Measurements from ENCODE around the gene PFAS. TPM values are rescaled to one million over a fixed set of nuclear protein-coding genes. Genes with fewer than 3 reads are reported as not detected.
"Not testable (repeated sequence)": the region's sequence is repeated elsewhere in the genome, so short reads cannot be mapped to it uniquely, and the experiment has no call there.

PFAS gene, protein sequence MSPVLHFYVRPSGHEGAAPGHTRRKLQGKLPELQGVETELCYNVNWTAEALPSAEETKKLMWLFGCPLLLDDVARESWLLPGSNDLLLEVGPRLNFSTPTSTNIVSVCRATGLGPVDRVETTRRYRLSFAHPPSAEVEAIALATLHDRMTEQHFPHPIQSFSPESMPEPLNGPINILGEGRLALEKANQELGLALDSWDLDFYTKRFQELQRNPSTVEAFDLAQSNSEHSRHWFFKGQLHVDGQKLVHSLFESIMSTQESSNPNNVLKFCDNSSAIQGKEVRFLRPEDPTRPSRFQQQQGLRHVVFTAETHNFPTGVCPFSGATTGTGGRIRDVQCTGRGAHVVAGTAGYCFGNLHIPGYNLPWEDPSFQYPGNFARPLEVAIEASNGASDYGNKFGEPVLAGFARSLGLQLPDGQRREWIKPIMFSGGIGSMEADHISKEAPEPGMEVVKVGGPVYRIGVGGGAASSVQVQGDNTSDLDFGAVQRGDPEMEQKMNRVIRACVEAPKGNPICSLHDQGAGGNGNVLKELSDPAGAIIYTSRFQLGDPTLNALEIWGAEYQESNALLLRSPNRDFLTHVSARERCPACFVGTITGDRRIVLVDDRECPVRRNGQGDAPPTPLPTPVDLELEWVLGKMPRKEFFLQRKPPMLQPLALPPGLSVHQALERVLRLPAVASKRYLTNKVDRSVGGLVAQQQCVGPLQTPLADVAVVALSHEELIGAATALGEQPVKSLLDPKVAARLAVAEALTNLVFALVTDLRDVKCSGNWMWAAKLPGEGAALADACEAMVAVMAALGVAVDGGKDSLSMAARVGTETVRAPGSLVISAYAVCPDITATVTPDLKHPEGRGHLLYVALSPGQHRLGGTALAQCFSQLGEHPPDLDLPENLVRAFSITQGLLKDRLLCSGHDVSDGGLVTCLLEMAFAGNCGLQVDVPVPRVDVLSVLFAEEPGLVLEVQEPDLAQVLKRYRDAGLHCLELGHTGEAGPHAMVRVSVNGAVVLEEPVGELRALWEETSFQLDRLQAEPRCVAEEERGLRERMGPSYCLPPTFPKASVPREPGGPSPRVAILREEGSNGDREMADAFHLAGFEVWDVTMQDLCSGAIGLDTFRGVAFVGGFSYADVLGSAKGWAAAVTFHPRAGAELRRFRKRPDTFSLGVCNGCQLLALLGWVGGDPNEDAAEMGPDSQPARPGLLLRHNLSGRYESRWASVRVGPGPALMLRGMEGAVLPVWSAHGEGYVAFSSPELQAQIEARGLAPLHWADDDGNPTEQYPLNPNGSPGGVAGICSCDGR (N-terminal part only)
- total RNA-seq: 100 to 1,000 TPM in 1 of 2 donors, 10 to 100 TPM in 1; 47.0 to 147 TPM

DNA sequence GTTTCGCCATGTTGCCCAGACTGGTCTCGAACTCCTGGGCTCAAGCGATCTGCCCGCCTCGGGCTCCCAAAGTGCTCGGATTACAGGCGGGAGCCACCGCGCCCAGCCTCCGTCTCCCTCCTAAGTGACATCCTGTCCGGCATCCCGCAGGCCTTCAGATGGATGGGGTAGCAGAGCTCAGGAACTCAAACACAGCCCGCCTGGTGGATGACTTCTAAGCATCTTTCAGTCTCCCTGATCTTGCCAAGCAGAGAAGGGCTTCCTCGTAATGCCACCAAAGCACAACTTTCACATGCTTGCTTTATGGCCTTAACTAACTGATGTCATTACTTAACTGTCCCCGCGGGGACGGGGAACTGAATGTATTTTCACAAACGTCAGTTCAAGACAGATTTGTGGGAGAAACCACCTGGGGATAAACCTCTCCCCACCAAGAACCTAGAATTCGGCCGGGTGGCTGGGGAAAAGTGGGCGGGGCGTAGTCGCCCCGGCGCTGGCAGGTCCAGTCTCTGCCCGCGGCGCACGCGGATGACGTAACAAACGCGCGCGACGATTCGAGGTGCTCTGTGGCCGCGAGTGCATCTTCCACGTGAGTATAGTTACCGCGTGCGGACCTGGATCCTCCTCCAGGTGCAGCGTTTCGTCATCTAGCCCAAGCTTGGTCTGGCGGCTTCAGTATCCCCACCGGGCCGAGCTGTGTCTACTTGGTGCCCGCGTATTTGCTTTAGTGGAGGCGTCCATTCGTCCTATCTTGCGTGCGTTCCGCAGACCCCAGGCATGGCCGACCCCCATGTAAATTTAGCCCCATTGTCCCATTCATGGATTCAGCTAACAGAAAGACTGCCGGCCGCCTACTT lies at the start of gene PFAS:
TSS of gene PFAS (plus strand) at position 539 of the 857 bp plus-strand sequence. CDS start 4,649 bp downstream, outside the sequence.
- ATAC-seq (peak; percentile 67 to 70), DNase-seq (ENCODE audit: low spot score in 2 of 2) (peak; percentile 97)
- H3K9me3 Mint-ChIP-seq: no peaks in the 10 kb centered on the region
- peak within 1 kb of the TSS; percentile 98 to 99 for H3K27ac Mint-ChIP-seq
- H3K36me3 Mint-ChIP-seq: peaks cover 33 to 35% of the 10 kb centered on the region in 2 donors

DNA sequence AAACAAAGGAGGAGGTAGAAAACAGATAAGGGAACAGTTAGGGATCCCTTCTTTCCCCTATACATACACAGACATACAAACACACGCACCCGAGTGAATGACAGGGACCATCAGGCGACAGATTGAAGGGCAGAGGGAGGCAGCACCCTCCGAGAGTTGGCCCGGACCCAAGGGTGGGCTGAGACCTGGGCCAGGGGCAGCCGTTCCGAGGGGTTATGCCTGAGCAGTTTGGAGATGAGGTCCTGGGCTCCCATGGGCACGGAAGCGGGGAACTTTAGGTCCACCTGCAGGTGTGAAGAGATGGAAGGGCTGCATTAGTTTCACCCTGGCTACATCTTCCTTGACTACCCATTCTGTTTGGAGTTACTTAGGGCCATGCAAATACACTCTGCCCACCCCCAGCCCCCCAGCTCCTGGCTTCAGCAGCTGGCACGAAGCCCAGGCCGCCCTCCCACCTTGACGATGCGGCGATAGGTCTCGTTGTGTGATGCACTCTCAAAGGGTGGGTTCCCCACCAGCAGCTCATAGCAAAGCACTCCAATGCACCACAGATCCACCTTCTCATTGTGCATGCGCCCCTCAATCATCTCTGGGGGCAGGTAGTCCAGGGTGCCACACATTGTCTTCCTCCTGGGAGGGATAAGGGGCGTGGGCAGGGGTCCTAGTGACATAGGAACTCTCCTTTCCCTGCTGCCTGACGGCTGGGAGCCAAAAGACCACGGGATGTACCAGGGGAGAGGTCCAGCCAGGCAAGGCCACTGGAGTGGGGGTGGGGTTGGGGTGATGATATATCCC lies 44.1 kb upstream of the PFAS start:
- Mint-ChIP-seq H3K9me3 (no peaks in the 10 kb centered on the region), H3K36me3 (peaks cover 43 to 54% of the 10 kb centered on the region in 2 donors), H3K27ac (peak overlapping the region in 1 of 2 donors; percentile 68)
- ATAC-seq: no peak
- DNase-seq (ENCODE audit: low spot score in 2 of 2): no peak

DNA sequence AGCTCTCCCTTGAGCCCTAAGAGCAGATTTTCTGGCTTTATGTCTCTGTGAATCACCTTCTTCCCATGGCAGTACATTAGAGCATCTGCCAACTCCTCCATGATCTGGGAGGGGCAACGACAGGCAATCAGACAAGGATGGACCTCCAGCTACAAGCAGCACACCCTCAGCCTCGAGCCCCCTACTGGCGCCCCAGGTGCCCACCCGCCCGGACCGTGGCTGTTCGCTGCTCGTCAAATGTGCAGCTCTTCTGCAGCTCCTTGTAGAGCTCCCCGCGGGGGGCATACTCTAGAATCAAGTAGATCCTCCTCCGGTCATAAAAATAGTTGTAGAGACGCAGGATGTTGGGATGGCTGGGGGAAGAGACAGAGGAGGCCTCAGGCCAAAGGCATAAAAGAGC lies 42.6 kb upstream of the PFAS start:
- H3K27ac Mint-ChIP-seq: peak overlapping the region in 1 of 2 donors; percentile 55
- peaks cover 48 to 59% of the 10 kb centered on the region in 2 donors for H3K36me3 Mint-ChIP-seq

DNA sequence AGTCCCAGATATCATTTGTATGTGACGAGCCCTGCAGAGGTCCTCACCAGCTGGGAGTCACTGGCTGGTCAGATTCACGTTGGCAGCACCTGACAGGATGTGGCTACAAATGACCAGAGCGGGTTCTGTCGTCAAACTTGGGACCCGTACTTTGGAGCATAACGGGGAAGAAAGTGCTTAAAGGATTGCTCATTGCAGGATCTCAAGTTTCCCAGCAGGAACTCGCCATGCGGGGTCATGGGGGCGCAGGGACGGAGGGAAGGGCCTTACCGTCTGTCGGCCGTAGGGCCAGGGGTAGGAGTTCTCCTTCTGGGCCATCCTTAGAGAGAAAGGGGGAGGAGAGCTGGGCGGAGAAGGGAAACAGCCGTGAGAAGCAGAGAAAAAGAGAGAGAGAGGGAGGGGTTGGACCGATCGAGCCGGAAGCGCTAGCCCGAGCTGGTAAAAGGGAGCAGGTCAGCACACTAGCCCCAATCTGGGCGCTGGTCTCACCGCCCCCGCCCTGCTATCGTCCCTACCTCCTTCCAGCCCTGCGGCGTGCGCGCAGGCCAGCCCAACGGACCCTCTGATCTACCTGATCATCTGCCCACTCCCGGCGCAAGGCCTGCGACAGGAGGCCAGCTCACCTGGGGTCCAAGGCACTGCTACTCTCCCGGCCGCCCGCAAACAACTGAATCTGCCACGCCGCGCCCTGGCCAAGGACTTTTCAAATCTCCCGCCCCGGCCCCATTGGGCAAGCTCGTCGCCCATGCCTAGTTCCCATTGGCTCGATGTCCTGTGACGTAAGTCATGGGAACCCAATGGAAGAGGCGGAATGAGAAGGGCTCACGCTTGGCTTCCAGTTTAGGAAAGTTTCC lies 39.0 kb upstream of the PFAS start, which contains the start of gene AURKB:
TSS of gene AURKB (minus strand) at position 669 of the 854 bp plus-strand sequence. CDS start at position 318, 351 bp downstream.
- Mint-ChIP-seq H3K27ac (peak within 1 kb of the TSS; percentile 97 to 98), H3K9me3 (no peaks in the 10 kb centered on the region), H3K36me3 (peaks cover 37 to 39% of the 10 kb centered on the region in 2 donors)
- DNase-seq (ENCODE audit: low spot score in 2 of 2) (peak; percentile 91 to 94), ATAC-seq (peak; percentile 97 to 98)

More for the DNA sequence above, 42.6 kb upstream of the PFAS start:
- ATAC-seq (no peak), DNase-seq (ENCODE audit: low spot score in 2 of 2) (no peak)
- no peaks in the 10 kb centered on the region for H3K9me3 Mint-ChIP-seq

DNA sequence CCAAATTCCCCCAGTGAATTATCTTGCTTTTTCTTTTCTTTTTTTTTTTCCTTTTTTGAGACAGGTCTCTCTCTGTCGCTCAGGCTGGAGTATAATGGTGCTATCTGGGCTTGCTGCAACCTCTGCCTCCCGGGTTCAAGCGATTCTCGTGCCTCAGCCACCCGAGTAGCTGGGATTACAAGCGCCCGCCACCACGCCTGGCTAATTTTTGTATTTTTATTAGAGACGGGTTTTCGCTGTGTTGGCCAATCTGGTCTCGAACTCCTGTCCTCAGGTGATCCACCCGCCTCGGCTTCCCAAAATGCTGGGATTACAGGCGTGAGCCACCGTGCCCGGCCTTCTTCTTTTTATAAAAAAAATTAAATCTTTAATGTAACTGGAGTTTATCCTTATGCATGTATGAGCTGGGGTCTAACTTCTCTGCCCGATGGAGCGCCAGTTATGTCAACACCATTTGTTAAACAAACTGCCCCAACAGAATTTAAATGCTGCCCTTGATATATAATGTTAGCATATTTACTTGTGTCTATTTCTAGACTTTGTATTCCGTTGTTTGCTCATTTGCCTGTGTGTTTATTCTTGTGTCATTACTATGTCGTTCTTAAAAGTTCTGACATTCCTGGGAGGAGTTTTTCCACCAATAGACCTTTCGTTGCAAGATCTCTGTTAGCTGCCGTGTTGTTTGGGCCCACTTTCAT lies 38.2 kb upstream of the PFAS start:
- peak overlapping the region; percentile 97 to 98 for H3K27ac Mint-ChIP-seq
- H3K36me3 Mint-ChIP-seq: peaks cover 34 to 36% of the 10 kb centered on the region in 2 donors
- no peak for DNase-seq (ENCODE audit: low spot score in 2 of 2)
- no peaks in the 10 kb centered on the region for H3K9me3 Mint-ChIP-seq
- no peak for ATAC-seq

DNA sequence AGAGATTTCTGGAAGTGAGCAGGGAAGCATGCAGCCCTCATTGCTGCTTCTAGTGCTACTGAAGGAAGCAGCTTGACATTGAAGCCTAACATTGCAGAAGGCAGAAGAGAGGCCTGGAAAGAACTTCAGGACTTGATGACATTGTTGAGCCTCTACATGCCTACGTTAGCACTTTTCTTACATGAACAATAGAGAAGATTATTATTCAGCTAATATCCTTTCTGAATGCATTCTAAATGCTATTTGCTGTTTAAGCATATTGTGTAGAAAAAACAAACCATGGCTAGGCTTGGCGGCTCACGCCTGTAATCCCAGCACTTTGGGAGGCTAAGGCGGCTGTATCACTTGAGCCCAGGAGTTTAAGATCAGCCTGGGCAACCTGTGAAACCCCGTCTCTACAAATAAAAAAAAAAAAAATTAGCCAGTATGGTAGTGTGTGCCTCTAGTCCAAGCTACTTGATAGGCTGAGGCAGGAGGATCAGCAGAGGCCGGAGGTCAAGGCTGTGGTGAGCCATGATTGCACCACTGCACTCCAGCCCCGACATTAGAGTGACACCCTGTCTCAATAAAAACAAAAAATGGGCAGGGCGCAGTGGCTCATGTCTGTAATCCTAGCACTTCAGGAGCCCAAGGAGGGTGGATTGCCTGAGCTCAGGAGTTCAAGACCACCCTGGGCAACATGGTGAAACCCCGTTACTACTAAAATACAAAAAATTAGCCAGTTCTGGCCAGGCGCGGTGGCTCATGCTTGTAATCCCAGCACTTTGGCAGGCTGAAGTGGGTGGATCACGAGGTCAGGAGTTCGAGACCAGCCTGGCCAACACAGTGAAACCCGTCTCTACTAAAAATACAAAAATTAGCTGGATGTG lies 36.5 kb upstream of the PFAS start:
- ATAC-seq: no peak
- no peak for DNase-seq (ENCODE audit: low spot score in 2 of 2)
- H3K36me3 Mint-ChIP-seq: peaks cover 20 to 22% of the 10 kb centered on the region in 2 donors
- H3K9me3 Mint-ChIP-seq: no peaks in the 10 kb centered on the region
- H3K27ac Mint-ChIP-seq: no peak overlapping the region

DNA sequence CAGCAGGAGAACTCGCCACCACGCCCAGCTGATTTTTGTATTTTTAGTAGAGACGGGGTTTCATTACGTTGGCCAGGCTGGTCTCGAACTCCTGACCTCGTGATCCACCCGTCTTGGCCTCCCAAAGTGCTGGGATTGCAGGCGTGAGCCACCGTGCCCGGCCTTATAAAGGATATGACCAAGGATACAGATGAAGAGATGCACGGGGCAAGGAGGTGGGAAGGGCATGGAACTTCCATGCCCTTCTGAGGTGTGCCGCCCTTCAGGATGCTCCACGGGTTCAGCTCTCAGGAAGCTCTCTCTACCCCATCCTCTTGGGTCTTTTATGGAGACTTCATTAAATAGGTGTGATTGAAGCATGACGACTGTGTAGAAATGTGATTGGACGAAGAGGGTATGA lies 35.1 kb upstream of the PFAS start:
- H3K36me3 Mint-ChIP-seq: peaks cover 16 to 17% of the 10 kb centered on the region in 2 donors
- not testable (repeated sequence) for DNase-seq (ENCODE audit: low spot score in 2 of 2); H3K27ac Mint-ChIP-seq; ATAC-seq; H3K9me3 Mint-ChIP-seq

DNA sequence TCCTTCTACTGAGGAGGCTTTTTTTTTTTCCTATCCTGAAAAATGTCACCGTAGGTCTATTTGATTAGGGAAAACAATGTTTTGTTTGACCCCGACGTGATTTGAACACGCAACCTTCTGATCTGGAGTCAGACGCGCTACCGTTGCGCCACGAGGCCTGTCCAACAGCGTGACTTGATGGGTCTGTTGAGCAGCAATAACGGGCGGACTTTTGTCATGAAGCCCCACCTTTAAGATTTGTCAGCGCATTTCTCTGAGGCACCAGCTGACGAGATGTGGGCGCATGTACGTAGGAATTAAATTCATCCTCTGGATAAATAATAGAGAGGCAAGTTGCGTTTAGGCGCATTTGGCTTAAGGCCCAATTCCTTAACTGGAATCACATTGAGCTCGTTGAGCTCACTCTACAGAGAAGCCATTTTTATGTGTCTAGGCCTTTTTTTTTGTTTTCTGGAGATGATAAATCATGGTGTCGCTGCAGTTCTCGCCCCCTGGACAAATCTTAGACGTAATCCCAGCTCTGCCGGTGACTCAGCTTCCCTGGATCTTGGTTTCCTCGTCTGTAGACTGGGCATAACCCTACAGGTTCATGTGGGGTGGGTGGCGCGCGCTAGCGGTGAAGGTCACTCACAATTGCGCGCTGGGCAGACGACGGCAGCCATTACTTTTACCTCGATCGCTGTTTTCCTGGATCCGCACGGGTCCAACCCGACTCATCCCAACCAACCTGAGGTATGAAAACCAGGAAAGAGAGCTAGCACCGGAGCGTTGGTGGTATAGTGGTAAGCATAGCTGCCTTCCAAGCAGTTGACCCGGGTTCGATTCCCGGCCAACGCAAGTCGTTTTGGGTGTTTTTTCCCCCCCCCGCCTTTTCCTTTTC lies 28.1 kb upstream of the PFAS start:
- H3K36me3 Mint-ChIP-seq: peaks cover 0 to 23% of the 10 kb centered on the region in 2 donors

DNA sequence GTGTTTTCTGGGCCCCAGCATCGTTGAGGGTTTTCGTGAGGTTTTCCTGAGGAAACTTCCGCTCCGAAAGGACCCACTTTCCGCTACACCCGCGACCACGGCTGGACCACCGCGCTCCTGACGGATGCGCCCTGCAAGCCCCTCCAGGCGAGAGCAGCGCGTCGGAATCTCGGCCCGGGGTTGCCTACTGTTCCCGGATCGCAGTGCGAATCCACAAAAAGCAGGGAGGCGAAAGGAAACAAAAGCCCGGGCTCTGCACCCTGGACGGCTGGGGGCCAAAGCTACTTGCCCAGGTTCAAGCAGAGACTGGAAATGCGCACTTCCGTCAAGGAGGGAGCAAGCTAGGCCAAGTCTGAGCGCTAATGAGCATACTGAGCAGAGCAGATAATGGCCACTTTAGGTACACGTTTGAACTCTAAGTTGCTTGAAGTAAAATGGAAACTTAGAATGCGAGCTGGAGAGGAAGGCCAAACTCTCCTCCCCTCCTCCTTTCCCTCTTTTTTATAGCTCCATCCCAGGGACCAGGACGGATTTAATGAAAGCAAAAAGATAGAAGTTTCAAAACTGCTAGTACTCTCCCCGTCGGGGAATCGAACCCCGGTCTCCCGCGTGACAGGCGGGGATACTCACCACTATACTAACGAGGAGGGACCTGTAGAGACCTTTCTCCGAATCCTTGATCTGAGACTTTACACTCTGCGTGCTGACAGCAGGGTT lies 27.3 kb upstream of the PFAS start:
- DNase-seq (ENCODE audit: low spot score in 2 of 2) (peak; percentile 73 to 95), ATAC-seq (peak; percentile 59 to 65)
- Mint-ChIP-seq H3K36me3 (peaks cover 1 to 28% of the 10 kb centered on the region in 2 donors), H3K27ac (peak overlapping the region; percentile 98 to 100), H3K9me3 (no peaks in the 10 kb centered on the region)

More for the DNA sequence above, 28.1 kb upstream of the PFAS start:
- H3K27ac Mint-ChIP-seq: peak overlapping the region; percentile 98 to 100
- DNase-seq (ENCODE audit: low spot score in 2 of 2): peak; percentile 92
- H3K9me3 Mint-ChIP-seq: no peaks in the 10 kb centered on the region
- ATAC-seq: peak; percentile 23 to 41

DNA sequence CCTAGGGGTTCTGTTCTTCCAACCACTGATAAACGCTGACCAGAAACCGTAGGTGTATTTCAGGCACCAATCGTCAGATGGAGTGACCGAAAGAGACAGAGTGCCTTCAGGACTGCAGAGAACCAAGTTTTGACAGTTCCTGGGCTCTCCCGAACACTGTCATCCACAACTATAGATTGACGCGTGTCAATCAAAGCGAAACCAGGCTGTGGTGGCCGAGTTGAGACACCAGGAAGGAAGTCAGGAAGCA lies 26.8 kb upstream of the PFAS start:
- no peaks in the 10 kb centered on the region for H3K9me3 Mint-ChIP-seq
- DNase-seq (ENCODE audit: low spot score in 2 of 2): no peak
- peak; percentile 53 to 55 for ATAC-seq
- H3K27ac Mint-ChIP-seq: peak overlapping the region; percentile 98 to 100
- peaks cover 6 to 33% of the 10 kb centered on the region in 2 donors for H3K36me3 Mint-ChIP-seq

DNA sequence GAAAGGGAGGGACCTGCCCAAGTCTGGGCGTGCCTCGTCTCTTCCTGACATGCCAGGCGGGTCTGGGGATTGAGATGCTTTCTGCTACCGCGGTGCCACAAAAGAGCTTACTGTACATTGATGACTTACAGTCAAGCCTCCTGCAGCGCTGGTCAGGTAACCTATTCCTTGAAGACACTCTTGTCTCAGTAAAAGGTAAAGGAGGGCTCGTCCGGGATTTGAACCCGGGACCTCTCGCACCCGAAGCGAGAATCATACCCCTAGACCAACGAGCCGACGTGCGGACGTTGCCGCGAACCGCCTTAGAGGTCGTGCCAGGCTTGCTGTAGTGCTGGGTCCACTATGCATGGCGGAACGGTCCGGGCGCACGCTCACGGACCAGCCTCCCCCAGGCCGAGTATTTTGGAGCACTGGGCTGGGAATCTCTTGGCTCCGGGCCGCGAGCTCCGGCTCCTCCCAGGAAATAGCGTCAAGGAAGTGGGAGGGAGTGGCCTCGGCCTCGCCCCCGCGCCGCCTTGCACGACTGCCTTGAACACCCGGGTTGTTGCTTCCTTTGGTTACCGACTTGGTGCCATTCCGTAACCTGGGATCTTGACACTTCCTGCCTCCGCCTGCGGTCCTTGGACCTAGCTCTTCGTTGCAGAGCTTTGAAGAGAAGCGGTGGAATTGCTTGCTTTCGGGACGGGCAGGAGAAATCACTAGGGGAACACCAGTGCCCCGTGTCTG lies 26.3 kb upstream of the PFAS start:
- DNase-seq (ENCODE audit: low spot score in 2 of 2) (peak; percentile 88 to 93), ATAC-seq (peak; percentile 47 to 54)
- no peaks in the 10 kb centered on the region for H3K9me3 Mint-ChIP-seq
- peak overlapping the region; percentile 98 to 100 for H3K27ac Mint-ChIP-seq
- peaks cover 11 to 33% of the 10 kb centered on the region in 2 donors for H3K36me3 Mint-ChIP-seq

Measured in activated naive CD4-positive, alpha-beta T cell treated with anti-CD3 and anti-CD28 coated beads, Interleukin-2, amount 50 U/mL, for 72 hours (primary cell).